Smooth muscle cell of the coronary artery (primary cell): ENCODE data around the gene CST6. TPM values are rescaled to one million over a fixed set of nuclear protein-coding genes. Genes with fewer than 3 reads are reported as not detected.

ENCODE experiments used
- total RNA-seq: library from RNA; depleted of rRNA; stranded (reverse); fragments of >200 nt; gene quantifications from 2 replicates; pipeline ENCODE4 v1.2.3, GENCODE V29; 2014; ENCODE audit warnings: low replicate concordance

Gene CST6
- 2.3 and 2.8 TPM in 2 replicates for total RNA-seq

GRCh38 chr11:66011785-66012303 lies at the start of gene CST6:
CST6 (plus strand) TSS chr11:66012008; CDS start chr11:66012045, 37 bp downstream.

GRCh38 chr11:66001942-66002647 lies 9.7 kb upstream of the CST6 start, which contains the start of the genes BANF1 and EIF1AD:
BANF1 (plus strand) TSS chr11:66002503; CDS start chr11:66003251, 748 bp downstream.
EIF1AD (minus strand) TSS chr11:66002157; CDS start chr11:66000389, 1,768 bp downstream.

GRCh38 chr11:66026017-66026529 lies 14.3 kb downstream of the CST6 start, which contains the start of gene CATSPER1:
CATSPER1 (minus strand) TSS chr11:66026479; CDS start chr11:66026379, 100 bp downstream.

GRCh38 chr11:66048547-66049323 lies 36.9 kb downstream of the CST6 start, which contains the start of gene GAL3ST3:
GAL3ST3 (minus strand) TSS chr11:66049161; CDS start chr11:66045415, 3,746 bp downstream.

GRCh38 chr11:66051766-66052663 lies 40.2 kb downstream of the CST6 start, which contains the start of gene SF3B2:
SF3B2 (plus strand) TSS chr11:66052364; CDS start chr11:66052385, 21 bp downstream.

Other genes with a start within 250 kb of the CST6 start
- gene AP5B1, start 231.0 kb upstream of the CST6 start, total RNA-seq: 1.9 and 4.4 TPM in 2 replicates
- not detected in 2 replicates for gene OVOL1, start 224.9 kb upstream of the CST6 start, total RNA-seq
- 1.1 and 4.3 TPM in 2 replicates for gene SNX32, start 178.0 kb upstream of the CST6 start, total RNA-seq
- 1,218 and 1,682 TPM in 2 replicates for gene CFL1, start 153.8 kb upstream of the CST6 start, total RNA-seq
- 24.6 and 40.7 TPM in 2 replicates for gene MUS81, start 151.6 kb upstream of the CST6 start, total RNA-seq
- gene EFEMP2, start 139.2 kb upstream of the CST6 start, total RNA-seq: 81.4 and 103 TPM in 2 replicates
- gene CTSW, start 132.2 kb upstream of the CST6 start, total RNA-seq: not detected in 2 replicates
- 206 and 226 TPM in 2 replicates for gene FIBP, start 123.5 kb upstream of the CST6 start, total RNA-seq
- gene CCDC85B, start 121.3 kb upstream of the CST6 start, total RNA-seq: 28.1 and 51.0 TPM in 2 replicates
- 0.94 and 5.3 TPM in 2 replicates for gene FOSL1, start 111.6 kb upstream of the CST6 start, total RNA-seq
- gene C11orf68, start 92.9 kb upstream of the CST6 start, total RNA-seq: 14.7 and 15.8 TPM in 2 replicates
- gene DRAP1, start 92.6 kb upstream of the CST6 start, total RNA-seq: 156 and 329 TPM in 2 replicates
- not detected in 2 replicates for gene TSGA10IP, start 66.5 kb upstream of the CST6 start, total RNA-seq
- 59.2 and 75.6 TPM in 2 replicates for gene SART1, start 50.3 kb upstream of the CST6 start, total RNA-seq
- 30.3 and 32.8 TPM in 2 replicates for gene EIF1AD, start 9.9 kb upstream of the CST6 start, total RNA-seq
- gene BANF1, start 9.5 kb upstream of the CST6 start, total RNA-seq: 9.2 and 26.8 TPM in 2 replicates
- 0.68 TPM in 1 of 2 replicates, not detected in the other for gene CATSPER1, start 14.5 kb downstream of the CST6 start, total RNA-seq
- 0.38 TPM in 1 of 2 replicates, not detected in the other for gene GAL3ST3, start 37.2 kb downstream of the CST6 start, total RNA-seq
- gene SF3B2, start 40.4 kb downstream of the CST6 start, total RNA-seq: 71.4 and 114 TPM in 2 replicates
- gene PACS1, start 58.3 kb downstream of the CST6 start, total RNA-seq: 53.6 and 59.8 TPM in 2 replicates
- 16.4 TPM in 2 replicates for gene KLC2, start 245.7 kb downstream of the CST6 start, total RNA-seq